ENCODE results near the gene PRICKLE2.

DNA sequence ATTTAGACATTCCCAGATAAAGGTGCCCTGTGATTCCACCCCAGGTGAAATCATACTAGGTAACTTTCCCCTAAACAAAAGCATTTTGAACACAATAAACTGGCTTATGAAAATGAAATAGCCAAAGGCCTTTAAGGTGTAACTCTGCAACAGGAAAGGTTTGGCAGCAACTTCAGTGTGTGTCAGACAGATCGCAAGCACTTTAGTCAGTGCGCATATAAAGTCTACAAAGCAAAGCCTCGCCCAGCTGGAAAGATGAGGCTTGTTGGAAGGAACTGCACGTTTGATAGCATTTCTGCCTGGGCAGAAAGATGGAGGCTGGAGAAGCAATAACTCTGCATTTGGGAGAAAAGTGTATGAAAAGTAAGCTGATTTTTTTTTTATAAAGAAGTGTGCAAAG, 57.9 kb downstream of the PRICKLE2 start:
- TF ChIP-seq, protein P1, sequence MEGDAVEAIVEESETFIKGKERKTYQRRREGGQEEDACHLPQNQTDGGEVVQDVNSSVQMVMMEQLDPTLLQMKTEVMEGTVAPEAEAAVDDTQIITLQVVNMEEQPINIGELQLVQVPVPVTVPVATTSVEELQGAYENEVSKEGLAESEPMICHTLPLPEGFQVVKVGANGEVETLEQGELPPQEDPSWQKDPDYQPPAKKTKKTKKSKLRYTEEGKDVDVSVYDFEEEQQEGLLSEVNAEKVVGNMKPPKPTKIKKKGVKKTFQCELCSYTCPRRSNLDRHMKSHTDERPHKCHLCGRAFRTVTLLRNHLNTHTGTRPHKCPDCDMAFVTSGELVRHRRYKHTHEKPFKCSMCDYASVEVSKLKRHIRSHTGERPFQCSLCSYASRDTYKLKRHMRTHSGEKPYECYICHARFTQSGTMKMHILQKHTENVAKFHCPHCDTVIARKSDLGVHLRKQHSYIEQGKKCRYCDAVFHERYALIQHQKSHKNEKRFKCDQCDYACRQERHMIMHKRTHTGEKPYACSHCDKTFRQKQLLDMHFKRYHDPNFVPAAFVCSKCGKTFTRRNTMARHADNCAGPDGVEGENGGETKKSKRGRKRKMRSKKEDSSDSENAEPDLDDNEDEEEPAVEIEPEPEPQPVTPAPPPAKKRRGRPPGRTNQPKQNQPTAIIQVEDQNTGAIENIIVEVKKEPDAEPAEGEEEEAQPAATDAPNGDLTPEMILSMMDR (IDR thresholded peaks at IDR 0.05; ENCODE audit: insufficient read depth, low read depth, low read length): no peak
- no peak for TF ChIP-seq EZH2 (IDR thresholded peaks at IDR 0.05; ENCODE audit: insufficient read depth, low read length)
